GM12878 (cell line): ENCODE data around the gene LDB2. TPM values are rescaled to one million over a fixed set of nuclear protein-coding genes. Genes with fewer than 3 reads are reported as not detected.

ENCODE experiments used
- ATAC-seq: fragments of 200-7000 bp; cut with Tn5 transposase; 3 replicates; pipeline ENCODE4 v1.9.1; 2020; ENCODE audit warnings: mild to moderate bottlenecking, moderate library complexity
- BruUV-seq: library from RNA; stranded (reverse); fragments of 400-500 nt; replicated peaks from 2 replicates; lab custom pipeline; 2021; lab: Mats Ljungman, UMichigan
- CTCF ChIA-PET: fragments of 300-600 bp; sonication (Branson Sonifier 250); formaldehyde crosslinking; extraction: SDS; loops from one replicate; lab custom pipeline; 2021; ENCODE audit warnings: inconsistent platforms; lab: Yijun Ruan, JAX
- POLR2A ChIA-PET: fragments of 350-600 bp; formaldehyde crosslinking; extraction: SDS; loops from one replicate; lab custom pipeline; 2021; ENCODE audit warnings: inconsistent platforms; lab: Charles Lee
- RAD21 ChIA-PET: fragments of 300-600 bp; sonication (Branson Sonifier 250); formaldehyde crosslinking; loops from one replicate; lab custom pipeline; 2023; ENCODE audit warnings: antibody characterized with exemption; ENCODE audit not compliant: unreplicated experiment; lab: Charles Lee
- SMC1A ChIA-PET: fragments of 300-600 bp; sonication (Branson Sonifier 250); formaldehyde crosslinking; loops from one replicate; lab custom pipeline; 2023; ENCODE audit not compliant: unreplicated experiment, uncharacterized antibody; lab: Charles Lee
- DNase-seq: peaks from one replicate; pipeline ENCODE4 v3.0.0-alpha.2; 2011; ENCODE audit warnings: low read depth, low spot score
- FAIRE-seq: peaks from 3 replicates; lab custom pipeline; 2011; peaks lifted over from hg19 to GRCh38; lab: Jason Lieb, UNC
- H2AFZ ChIP-seq: 2 replicates; pipeline ENCODE4 v1.6.0; 2011; ENCODE audit warnings: low read depth, low read length, control low read depth; ENCODE audit not compliant: control insufficient read depth
- H3K27ac ChIP-seq: 2 replicates; pipeline ENCODE4 v1.5.1; 2011; ENCODE audit warnings: control low read depth; ENCODE audit not compliant: control insufficient read depth, insufficient read depth
- H3K27me3 ChIP-seq, 2 experiments: replicated peaks in 1 of 2; 2 replicates each; pipeline versions ENCODE4 v1.6.0 to v1.6.1; 2011; ENCODE audit warnings: low read length in 1 of 2; ENCODE audit not compliant: control insufficient read depth in 2 of 2, insufficient read depth in 2 of 2
- H3K36me3 ChIP-seq, 2 experiments: 2 replicates each; pipeline ENCODE4 v1.5.1; 2011; ENCODE audit warnings: low read length in 1 of 2; ENCODE audit not compliant: control insufficient read depth in 2 of 2, insufficient read depth in 2 of 2
- H3K4me1 ChIP-seq: 2 replicates; pipeline ENCODE4 v1.6.1; 2011; ENCODE audit warnings: mild to moderate bottlenecking, low read length, moderate library complexity, mixed read lengths; ENCODE audit not compliant: control insufficient read depth, insufficient read depth
- H3K4me2 ChIP-seq: 2 replicates; pipeline ENCODE4 v1.6.0; 2011; ENCODE audit warnings: control low read depth; ENCODE audit not compliant: control insufficient read depth, insufficient read depth
- H3K4me3 ChIP-seq: fragments of 200-600 bp; sonication (generic); 2 replicates; pipeline ENCODE4 v1.5.1; 2016
- H3K79me2 ChIP-seq: 2 replicates; pipeline ENCODE4 v1.6.0; 2011; ENCODE audit warnings: low read length; ENCODE audit not compliant: control insufficient read depth, insufficient read depth
- H3K9ac ChIP-seq: 2 replicates; pipeline ENCODE4 v1.8.0; 2011; ENCODE audit warnings: low read length, control low read depth, mixed read lengths; ENCODE audit not compliant: control insufficient read depth, insufficient read depth
- H3K9me3 ChIP-seq: replicated peaks from 3 replicates; pipeline ENCODE4 v1.5.1; 2011; ENCODE audit warnings: mild to moderate bottlenecking, low read length; ENCODE audit not compliant: control insufficient read depth, insufficient read depth
- H4K20me1 ChIP-seq: 2 replicates; pipeline ENCODE4 v1.6.0; 2011; ENCODE audit not compliant: control insufficient read depth, insufficient read depth
- ASH2L ChIP-seq: fragments of 300-600, 200-600 bp; sonication (generic); IDR thresholded peaks from 2 replicates; pipeline ENCODE4 v1.6.1; 2017; ENCODE audit warnings: low read depth, mild to moderate bottlenecking, borderline replicate concordance
- ATF7 ChIP-seq: fragments of 450-650 bp; IDR thresholded peaks from 2 replicates; pipeline ENCODE4 v1.6.1; 2016; ENCODE audit warnings: low read depth, mild to moderate bottlenecking
- FOS ChIP-seq: IDR thresholded peaks from 3 replicates; pipeline ENCODE4 v1.6.1; 2011; ENCODE audit warnings: borderline replicate concordance; ENCODE audit not compliant: insufficient read length; ENCODE audit errors: extremely low read depth
- IRF4 ChIP-seq: IDR thresholded peaks from 2 replicates; pipeline ENCODE4 v1.6.1; 2011; ENCODE audit warnings: low read depth, low read length
- SREBF2 ChIP-seq: IDR thresholded peaks from 2 replicates; pipeline ENCODE4 v1.6.1; 2012; ENCODE audit warnings: mild to moderate bottlenecking, low read length
- USF2 ChIP-seq: IDR thresholded peaks from 2 replicates; pipeline ENCODE4 v1.6.1; 2011; ENCODE audit warnings: low read depth, low read length, improper control_type of control experiment, borderline replicate concordance
- ZBTB33 ChIP-seq: fragments of 450-650 bp; IDR thresholded peaks from 2 replicates; pipeline ENCODE4 v1.6.1; 2017; ENCODE audit warnings: mild to moderate bottlenecking
- whole genome bisulfite sequencing: methylation state at CpG from one replicate; pipeline ENCODE4 v1.1.6; 2016; ENCODE audit warnings: low lambda C conversion rate; ENCODE audit not compliant: insufficient replicate concordance, insufficient coverage; ENCODE audit errors: missing lambda C conversion rate; 5-methylcytosine and 5-hydroxymethylcytosine counted together
- in situ Hi-C: fragments of 300-500 bp; cut with MboI; formaldehyde crosslinking; loops from 9 replicates; pipeline ENCODE4 v1.14.3; 2018; ENCODE audit warnings: mixed read lengths
- intact Hi-C: fragments of 100-400 bp; cut with micrococcal nuclease; formaldehyde crosslinking; loops from one replicate; pipeline ENCODE4 v1.14.2; 2022; ENCODE audit not compliant: unreplicated experiment
- polyA plus RNA-seq, 11 experiments: library from polyadenylated mRNA; depleted of rRNA in 4 of 11; unstranded in 6 of 11; stranded (reverse) in 5 of 11; fragments of >200 nt; fragmentation: Nextera tagmentation in 4 of 11; fragmentation: Illumina TruSeq in 1 of 11; extraction: Ambion mirVana in 4 of 11; extraction: Trizol in 1 of 11; gene quantifications; 1 replicate in 1 of 11; 2 replicates in 10 of 11; pipeline versions ENCODE4 v1.2.1 to v1.2.3, GENCODE V29; 2011 to 2016; ENCODE audit warnings: inconsistent platforms in 2 of 11, missing spikeins in 2 of 11, low read depth in 1 of 11
- total RNA-seq, 4 experiments: library from RNA; depleted of rRNA in 3 of 4; stranded (reverse); fragments of >200 nt in 3 of 4; fragmentation: Illumina TruSeq in 1 of 4; extraction: Trizol in 1 of 4; gene quantifications; 2 replicates each; pipeline versions ENCODE4 v1.2.1 to v1.2.3, GENCODE V29; 2013 to 2021
- TF ChIP-seq, protein P1 (sequence below): fragments of 450-650 bp; IDR thresholded peaks from 2 replicates; pipeline ENCODE4 v1.6.1; 2017; ENCODE audit warnings: borderline replicate concordance
- TF ChIP-seq, protein P2 (sequence below): fragments of 450-650 bp; conservative IDR thresholded peaks from 2 replicates; pipeline ENCODE4 v1.6.1; 2017; ENCODE audit warnings: mild to moderate bottlenecking, moderate library complexity

The LDB2 gene
- total and polyA plus RNA-seq, 10 of the 15 experiments (the other 5 are each of a cell fraction or from before 2014, with no cell fraction given): 0.15 TPM; not detected in 9

DNA sequence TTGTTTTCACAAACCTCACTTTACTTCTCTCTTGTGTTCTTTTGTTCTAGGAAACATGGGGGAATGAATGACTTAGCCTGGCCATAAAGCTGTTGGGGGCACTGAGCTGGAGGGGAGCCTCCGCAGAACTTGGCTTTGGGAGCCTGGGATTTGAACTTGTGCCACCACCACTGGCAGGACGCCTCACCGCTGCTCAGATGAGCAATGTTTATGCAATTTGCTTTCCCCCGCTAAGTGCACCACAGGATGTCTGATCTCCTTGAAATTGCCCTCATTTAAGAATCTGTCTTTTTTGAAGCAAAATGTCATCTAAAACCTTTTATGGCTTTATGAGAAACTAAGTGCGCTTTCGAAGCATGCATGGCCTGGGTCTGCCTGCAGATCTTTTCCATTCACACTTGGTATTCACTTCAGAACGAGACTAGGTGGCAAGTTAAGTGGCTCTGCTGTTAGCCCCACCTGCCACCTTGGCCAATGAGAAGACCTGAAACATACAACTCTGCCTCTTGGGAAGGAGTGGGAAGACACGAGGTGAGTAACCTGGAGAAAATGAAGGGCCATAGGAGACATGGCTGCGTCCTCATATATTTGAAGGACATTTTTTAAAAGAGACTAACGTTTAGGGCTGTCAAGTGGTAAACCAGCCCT is 119.3 kb downstream of the LDB2 start:
- RAD21 ChIA-PET: no interaction called here
- no peaks in the 10 kb centered on the region for H3K36me3 ChIP-seq
- DNase-seq: no peak
- ATAC-seq: no peak
- 24% methylated on average over 10 of the region's 10 CpGs for WGBS
- no peaks in the 10 kb centered on the region for H3K79me2 ChIP-seq
- no peaks in the 10 kb centered on the region for H3K27me3 ChIP-seq
- no peak for FAIRE-seq
- intact Hi-C loops: no loop called here
- no peaks in the 10 kb centered on the region for H4K20me1 ChIP-seq
- TF ChIP-seq, protein P1, sequence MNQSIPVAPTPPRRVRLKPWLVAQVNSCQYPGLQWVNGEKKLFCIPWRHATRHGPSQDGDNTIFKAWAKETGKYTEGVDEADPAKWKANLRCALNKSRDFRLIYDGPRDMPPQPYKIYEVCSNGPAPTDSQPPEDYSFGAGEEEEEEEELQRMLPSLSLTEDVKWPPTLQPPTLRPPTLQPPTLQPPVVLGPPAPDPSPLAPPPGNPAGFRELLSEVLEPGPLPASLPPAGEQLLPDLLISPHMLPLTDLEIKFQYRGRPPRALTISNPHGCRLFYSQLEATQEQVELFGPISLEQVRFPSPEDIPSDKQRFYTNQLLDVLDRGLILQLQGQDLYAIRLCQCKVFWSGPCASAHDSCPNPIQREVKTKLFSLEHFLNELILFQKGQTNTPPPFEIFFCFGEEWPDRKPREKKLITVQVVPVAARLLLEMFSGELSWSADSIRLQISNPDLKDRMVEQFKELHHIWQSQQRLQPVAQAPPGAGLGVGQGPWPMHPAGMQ: no peak
- TF ChIP-seq ATF7: no peak
- no peak for TF ChIP-seq FOS
- TF ChIP-seq ASH2L: no peak
- TF ChIP-seq SREBF2: no peak
- no TSS peak for BruUV-seq
- CTCF ChIA-PET: interaction anchor here (1.3 kb wide), 1 partner anchor 18 kb away, joined by 3 read pairs; no protein-coding TSS in a partner anchor
- no peak overlapping the region for H3K4me3 ChIP-seq
- POLR2A ChIA-PET: no interaction called here
- no peak overlapping the region for H3K27ac ChIP-seq
- in situ Hi-C loops: no loop called here
- no peak overlapping the region for H3K9ac ChIP-seq
- H2AFZ ChIP-seq: no peak overlapping the region
- H3K4me1 ChIP-seq: no peaks in the 10 kb centered on the region
- H3K9me3 ChIP-seq: no peaks in the 10 kb centered on the region
- SMC1A ChIA-PET: no interaction called here
- no peak overlapping the region for H3K4me2 ChIP-seq

DNA sequence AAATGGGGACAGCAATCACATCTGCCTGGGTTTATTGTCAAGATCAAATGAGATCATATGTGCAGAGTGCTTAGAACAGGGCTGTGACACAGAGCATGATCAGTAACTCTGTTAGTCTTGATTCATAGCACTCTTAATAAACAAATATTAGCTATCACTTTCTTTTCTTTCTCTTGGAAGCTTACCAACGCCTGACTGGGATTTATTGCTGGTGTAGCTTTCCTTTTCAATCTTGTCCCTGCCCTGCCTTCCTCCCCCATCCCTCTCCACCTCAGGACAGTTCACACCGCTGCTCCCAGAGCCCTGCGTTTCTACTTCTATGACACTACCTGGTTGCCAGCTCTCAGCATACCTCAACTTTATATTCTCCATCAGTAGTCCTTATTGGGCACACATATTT is 120.7 kb downstream of the LDB2 start:
- Histone ChIP-seq H3K79me2 (no peaks in the 10 kb centered on the region), H3K9ac (no peak overlapping the region), H3K4me3 (no peak overlapping the region), H4K20me1 (no peaks in the 10 kb centered on the region), H3K9me3 (no peaks in the 10 kb centered on the region), H3K27me3 (no peaks in the 10 kb centered on the region), H2AFZ (no peak overlapping the region), H3K4me1 (no peaks in the 10 kb centered on the region), H3K27ac (no peak overlapping the region), H3K4me2 (no peak overlapping the region), H3K36me3 (no peaks in the 10 kb centered on the region)
- RAD21 ChIA-PET: no interaction called here
- CTCF ChIA-PET: interaction anchor here (1.3 kb wide), 1 partner anchor 17 kb away, joined by 3 read pairs; no protein-coding TSS in a partner anchor
- in situ Hi-C loops: no loop called here
- BruUV-seq: no TSS peak
- POLR2A ChIA-PET: no interaction called here
- DNase-seq (no peak), ATAC-seq (no peak), FAIRE-seq (no peak)
- WGBS: 0% methylated on average over 3 of the region's 3 CpGs
- intact Hi-C loops: no loop called here
- SMC1A ChIA-PET: no interaction called here
- no peak for TF ChIP-seq IRF4
- TF ChIP-seq FOS: no peak
- no peak for TF ChIP-seq ZBTB33
- TF ChIP-seq, protein P2, sequence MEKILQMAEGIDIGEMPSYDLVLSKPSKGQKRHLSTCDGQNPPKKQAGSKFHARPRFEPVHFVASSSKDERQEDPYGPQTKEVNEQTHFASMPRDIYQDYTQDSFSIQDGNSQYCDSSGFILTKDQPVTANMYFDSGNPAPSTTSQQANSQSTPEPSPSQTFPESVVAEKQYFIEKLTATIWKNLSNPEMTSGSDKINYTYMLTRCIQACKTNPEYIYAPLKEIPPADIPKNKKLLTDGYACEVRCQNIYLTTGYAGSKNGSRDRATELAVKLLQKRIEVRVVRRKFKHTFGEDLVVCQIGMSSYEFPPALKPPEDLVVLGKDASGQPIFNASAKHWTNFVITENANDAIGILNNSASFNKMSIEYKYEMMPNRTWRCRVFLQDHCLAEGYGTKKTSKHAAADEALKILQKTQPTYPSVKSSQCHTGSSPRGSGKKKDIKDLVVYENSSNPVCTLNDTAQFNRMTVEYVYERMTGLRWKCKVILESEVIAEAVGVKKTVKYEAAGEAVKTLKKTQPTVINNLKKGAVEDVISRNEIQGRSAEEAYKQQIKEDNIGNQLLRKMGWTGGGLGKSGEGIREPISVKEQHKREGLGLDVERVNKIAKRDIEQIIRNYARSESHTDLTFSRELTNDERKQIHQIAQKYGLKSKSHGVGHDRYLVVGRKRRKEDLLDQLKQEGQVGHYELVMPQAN: no peak
- TF ChIP-seq USF2: no peak
